ENCODE measurements around the gene INVS.

DNA sequence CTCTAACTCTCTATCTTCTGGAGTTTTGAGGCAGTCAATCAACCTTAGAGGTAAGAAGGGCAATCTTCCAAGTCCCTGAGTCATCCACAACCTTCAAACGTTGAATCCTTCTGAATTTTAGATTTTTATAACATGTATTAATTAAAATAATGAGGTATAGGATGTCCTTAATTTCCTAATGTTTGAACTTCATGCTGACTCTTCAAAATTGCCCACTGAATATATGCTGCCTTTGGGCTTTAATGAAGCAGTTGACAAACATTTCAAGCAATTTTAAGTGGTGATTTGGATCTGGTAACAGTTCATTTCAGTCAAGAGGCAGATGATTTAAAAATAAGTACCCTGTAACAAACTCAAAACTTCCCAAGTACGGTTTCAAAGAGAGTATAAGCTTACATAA lies 26.2 kb upstream of the INVS start:
- TF ChIP-seq, protein P1, sequence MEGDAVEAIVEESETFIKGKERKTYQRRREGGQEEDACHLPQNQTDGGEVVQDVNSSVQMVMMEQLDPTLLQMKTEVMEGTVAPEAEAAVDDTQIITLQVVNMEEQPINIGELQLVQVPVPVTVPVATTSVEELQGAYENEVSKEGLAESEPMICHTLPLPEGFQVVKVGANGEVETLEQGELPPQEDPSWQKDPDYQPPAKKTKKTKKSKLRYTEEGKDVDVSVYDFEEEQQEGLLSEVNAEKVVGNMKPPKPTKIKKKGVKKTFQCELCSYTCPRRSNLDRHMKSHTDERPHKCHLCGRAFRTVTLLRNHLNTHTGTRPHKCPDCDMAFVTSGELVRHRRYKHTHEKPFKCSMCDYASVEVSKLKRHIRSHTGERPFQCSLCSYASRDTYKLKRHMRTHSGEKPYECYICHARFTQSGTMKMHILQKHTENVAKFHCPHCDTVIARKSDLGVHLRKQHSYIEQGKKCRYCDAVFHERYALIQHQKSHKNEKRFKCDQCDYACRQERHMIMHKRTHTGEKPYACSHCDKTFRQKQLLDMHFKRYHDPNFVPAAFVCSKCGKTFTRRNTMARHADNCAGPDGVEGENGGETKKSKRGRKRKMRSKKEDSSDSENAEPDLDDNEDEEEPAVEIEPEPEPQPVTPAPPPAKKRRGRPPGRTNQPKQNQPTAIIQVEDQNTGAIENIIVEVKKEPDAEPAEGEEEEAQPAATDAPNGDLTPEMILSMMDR (IDR thresholded peaks at IDR 0.05): no peak
- no peak for TF ChIP-seq POLR2A (IDR thresholded peaks at IDR 0.05)
- TF ChIP-seq EP300 (IDR thresholded peaks at IDR 0.05): no peak
